Peyer's patch (tissue), 4 donors: Measurements from ENCODE around the gene SKI.

ENCODE experiments used
- CTCF ChIP-seq, 6 experiments: fragments of 450-650 bp in 4 of 6; fragments of 200-600 bp in 2 of 6; sonication (generic) in 1 of 6; IDR thresholded peaks; one replicate each; pipeline ENCODE4 v1.5.1; 2017 to 2019; ENCODE audit warnings: antibody characterized with exemption in 6 of 6, mild to moderate bottlenecking in 3 of 6, moderate library complexity in 1 of 6
- POLR2A ChIP-seq, 2 donors: fragments of 450-650 bp; IDR thresholded peaks; one replicate each; pipeline ENCODE4 v1.5.1; 2017; ENCODE audit warnings: antibody characterized with exemption in 2 of 2, mild to moderate bottlenecking in 2 of 2, moderate library complexity in 2 of 2

DNA sequence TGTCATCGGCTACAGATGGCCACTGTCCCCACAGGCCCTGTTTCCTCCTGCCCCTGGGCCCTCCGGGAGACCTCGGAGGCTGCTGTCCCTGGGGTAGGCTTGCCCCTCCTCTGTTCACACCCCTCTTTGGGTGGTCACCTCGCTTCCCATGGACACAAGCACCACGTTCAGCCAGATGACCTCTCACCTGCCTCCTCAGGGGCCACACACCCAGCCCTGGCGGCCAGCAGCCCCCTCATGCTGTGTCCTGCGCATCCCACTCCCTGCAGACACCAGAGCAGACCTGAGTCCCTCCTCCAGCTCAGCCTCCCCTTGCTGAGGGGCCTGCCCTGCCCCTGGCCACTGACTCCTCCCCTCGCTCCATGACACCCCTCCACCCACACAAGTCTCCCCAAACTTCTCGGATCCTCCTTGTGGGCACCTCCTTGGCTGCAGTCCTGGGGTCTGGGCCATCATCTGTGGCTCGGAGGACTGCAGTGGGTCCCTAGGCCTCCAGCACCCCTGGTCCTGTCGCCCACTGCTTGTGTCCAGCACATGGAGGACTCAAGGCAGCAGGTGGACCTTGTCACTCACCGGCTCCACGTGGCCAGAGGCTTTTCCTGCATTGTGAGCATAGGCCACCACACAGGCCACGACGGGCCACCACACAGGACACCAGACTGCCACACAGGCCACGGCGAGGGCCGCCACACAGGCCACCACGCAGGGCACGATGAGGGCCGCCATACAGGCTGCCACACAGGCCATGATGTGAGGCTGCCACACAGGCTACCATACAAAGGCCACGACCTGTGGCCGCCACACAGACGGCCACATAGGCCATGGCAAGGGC lies 112.2 kb downstream of the SKI start:
- no peak for TF ChIP-seq CTCF (IDR thresholded peaks at IDR 0.05)
- TF ChIP-seq POLR2A (IDR thresholded peaks at IDR 0.05), result no peak
